ENCODE data around the gene PTPRS. TPM values are rescaled to one million over a fixed set of nuclear protein-coding genes. Genes with fewer than 3 reads are reported as not detected.

The PTPRS gene
- polyA plus RNA-seq, 3 donors = 0.03 TPM; not detected in 2

GRCh38 chr19:5307655-5308054, 33.0 kb downstream of the PTPRS start:
- no peak for DNase-seq
- H3K9me3 ChIP-seq (replicated peaks in 1 of 2; ENCODE audit: control insufficient read depth in 1 of 2, insufficient read depth in 1 of 2, low read length in 2 of 2) = no peaks in the 10 kb centered on the region
- H3K79me2 ChIP-seq (ENCODE audit: insufficient read depth, low read length) = no peaks in the 10 kb centered on the region
- intact Hi-C loops (cut with micrococcal nuclease) = no loop called here
- H2AFZ ChIP-seq (ENCODE audit: insufficient read depth, low read depth, low read length, poor library complexity, severe bottlenecking) = no peak overlapping the region
- no peak overlapping the region for H3K27ac Mint-ChIP-seq
- no peak overlapping the region for H3K4me3 Mint-ChIP-seq
- no peaks in the 10 kb centered on the region for H3K4me1 Mint-ChIP-seq
- 98% methylated on average over 12 of the region's 19 CpGs for WGBS (ENCODE audit: insufficient coverage)
- no peaks in the 10 kb centered on the region for H3K27me3 ChIP-seq (ENCODE audit: control insufficient read depth in 2 of 2, insufficient read depth in 2 of 2, low read length in 2 of 2)
- no peak overlapping the region for H3K27ac ChIP-seq (ENCODE audit: low read depth in 1 of 2, low read length in 2 of 2)
- H4K20me1 ChIP-seq (ENCODE audit: insufficient read depth, low read length) = no peaks in the 10 kb centered on the region
- no peak overlapping the region for H3K4me3 ChIP-seq (replicated peaks in 1 of 3; ENCODE audit: low read depth in 2 of 3, low read length in 3 of 3)
- TF ChIP-seq CTCF (IDR thresholded peaks at IDR 0.05) = no peak
- H3K9me3 Mint-ChIP-seq = peaks cover 0 to 5% (median 1%) of the 10 kb centered on the region in 7 donors
- peaks cover 3 to 16% (median 12%) of the 10 kb centered on the region in 3 donors for H3K27me3 Mint-ChIP-seq (ENCODE audit: low read depth in 3 of 3)
- no peak overlapping the region for H3K4me2 ChIP-seq (replicated peaks; ENCODE audit: extremely low read depth, low read length, poor library complexity, severe bottlenecking)
- no peaks in the 10 kb centered on the region for H3K4me1 ChIP-seq (ENCODE audit: control insufficient read depth in 1 of 2, insufficient read depth in 2 of 2, low read length in 2 of 2)
- no peaks in the 10 kb centered on the region for H3K36me3 Mint-ChIP-seq
- no peak overlapping the region for H3K9ac ChIP-seq (ENCODE audit: insufficient read depth, low read length, poor library complexity, severe bottlenecking)
- H3K36me3 ChIP-seq (replicated peaks in 1 of 2; ENCODE audit: control insufficient read depth in 1 of 2, insufficient read depth in 2 of 2, low read length in 2 of 2) = no peaks in the 10 kb centered on the region

DNA sequence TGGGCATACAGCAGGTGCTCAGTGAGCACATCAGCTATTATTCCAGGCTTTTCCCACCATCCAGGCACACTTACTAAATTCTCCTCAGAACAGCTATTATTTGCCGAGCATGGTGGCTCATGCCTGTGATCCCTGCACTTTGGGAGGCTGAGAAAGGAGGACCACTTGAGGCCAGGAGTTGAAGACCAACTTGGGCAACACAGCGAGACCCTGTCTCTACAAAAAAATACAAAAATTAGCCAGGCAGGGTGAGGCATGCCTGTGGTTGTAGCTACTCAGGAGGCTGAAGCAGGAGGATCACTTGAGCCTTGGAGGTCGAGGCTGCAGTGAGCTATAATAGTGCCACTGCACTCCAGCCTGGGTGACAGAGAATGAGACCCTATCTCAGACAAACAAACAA, 35.4 kb downstream of the PTPRS start:
- H3K4me1 ChIP-seq (ENCODE audit: control insufficient read depth in 1 of 2, insufficient read depth in 2 of 2, low read length in 2 of 2) = no peaks in the 10 kb centered on the region
- no peak for DNase-seq
- 88% methylated on average over 2 of the region's 3 CpGs for WGBS (ENCODE audit: insufficient coverage)
- H3K4me2 ChIP-seq (replicated peaks; ENCODE audit: extremely low read depth, low read length, poor library complexity, severe bottlenecking) = no peak overlapping the region
- H3K27ac ChIP-seq (ENCODE audit: low read depth in 1 of 2, low read length in 2 of 2) = no peak overlapping the region
- no peak overlapping the region for H3K4me3 ChIP-seq (replicated peaks in 1 of 3; ENCODE audit: low read depth in 2 of 3, low read length in 3 of 3)
- no peak overlapping the region for H3K27ac Mint-ChIP-seq
- intact Hi-C loops (cut with micrococcal nuclease) = no loop called here
- H3K27me3 ChIP-seq (ENCODE audit: control insufficient read depth in 2 of 2, insufficient read depth in 2 of 2, low read length in 2 of 2) = no peaks in the 10 kb centered on the region
- H3K79me2 ChIP-seq (ENCODE audit: insufficient read depth, low read length) = no peaks in the 10 kb centered on the region
- no peaks in the 10 kb centered on the region for H3K9me3 ChIP-seq (replicated peaks in 1 of 2; ENCODE audit: control insufficient read depth in 1 of 2, insufficient read depth in 1 of 2, low read length in 2 of 2)
- H3K27me3 Mint-ChIP-seq (ENCODE audit: low read depth in 3 of 3) = peaks cover 4 to 10% (median 7%) of the 10 kb centered on the region in 3 donors
- H3K9me3 Mint-ChIP-seq = peaks cover 0 to 1% (median 0%) of the 10 kb centered on the region in 7 donors
- H3K9ac ChIP-seq (ENCODE audit: insufficient read depth, low read length, poor library complexity, severe bottlenecking) = no peak overlapping the region
- H2AFZ ChIP-seq (ENCODE audit: insufficient read depth, low read depth, low read length, poor library complexity, severe bottlenecking) = no peak overlapping the region
- no peaks in the 10 kb centered on the region for H3K36me3 Mint-ChIP-seq
- no peaks in the 10 kb centered on the region for H4K20me1 ChIP-seq (ENCODE audit: insufficient read depth, low read length)
- H3K4me3 Mint-ChIP-seq = no peak overlapping the region
- H3K36me3 ChIP-seq (replicated peaks in 1 of 2; ENCODE audit: control insufficient read depth in 1 of 2, insufficient read depth in 2 of 2, low read length in 2 of 2) = no peaks in the 10 kb centered on the region
- TF ChIP-seq CTCF (IDR thresholded peaks at IDR 0.05) = no peak
- H3K4me1 Mint-ChIP-seq = no peaks in the 10 kb centered on the region
